Choroid plexus epithelial cell (primary cell): ENCODE results near the gene PPP1R26.
"Not testable (repeated sequence)": the region's sequence is repeated elsewhere in the genome, so short reads cannot be mapped to it uniquely, and the experiment has no call there.

Experiments
- DNase-seq: peaks from one replicate; pipeline ENCODE4 v3.0.0-alpha.2; 2010; ENCODE audit warnings: low read depth
- H3K4me3 ChIP-seq: 2 replicates; pipeline ENCODE4 v1.5.1; 2011; ENCODE audit warnings: low read depth, mild to moderate bottlenecking, control low read depth, low read length, moderate library complexity
- CTCF ChIP-seq: conservative IDR thresholded peaks from 2 replicates; pipeline ENCODE4 v1.5.1; 2011; ENCODE audit warnings: low read depth, mild to moderate bottlenecking, control low read depth, inconsistent platforms, low read length, moderate library complexity

PPP1R26 gene

DNA sequence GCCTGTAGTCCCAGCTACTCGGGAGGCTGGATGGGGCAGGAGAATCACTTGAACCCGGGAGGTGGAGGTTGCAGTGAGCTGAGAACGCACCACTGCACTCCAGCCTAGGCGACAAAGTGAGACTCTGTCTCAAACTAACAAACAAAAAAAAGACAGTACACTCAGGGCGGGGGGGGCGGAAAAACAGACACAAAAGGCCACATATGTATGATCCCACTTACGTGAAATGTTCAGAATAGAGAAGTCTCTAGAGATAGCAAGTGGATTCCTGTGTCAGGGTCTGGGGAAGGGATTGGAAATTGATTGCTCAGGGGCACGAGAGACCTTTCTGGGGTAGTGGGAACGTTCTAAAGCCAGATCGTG is 32.6 kb downstream of the PPP1R26 start:
- DNase-seq: no peak
- no peak for TF ChIP-seq CTCF
- no peak overlapping the region for H3K4me3 ChIP-seq

DNA sequence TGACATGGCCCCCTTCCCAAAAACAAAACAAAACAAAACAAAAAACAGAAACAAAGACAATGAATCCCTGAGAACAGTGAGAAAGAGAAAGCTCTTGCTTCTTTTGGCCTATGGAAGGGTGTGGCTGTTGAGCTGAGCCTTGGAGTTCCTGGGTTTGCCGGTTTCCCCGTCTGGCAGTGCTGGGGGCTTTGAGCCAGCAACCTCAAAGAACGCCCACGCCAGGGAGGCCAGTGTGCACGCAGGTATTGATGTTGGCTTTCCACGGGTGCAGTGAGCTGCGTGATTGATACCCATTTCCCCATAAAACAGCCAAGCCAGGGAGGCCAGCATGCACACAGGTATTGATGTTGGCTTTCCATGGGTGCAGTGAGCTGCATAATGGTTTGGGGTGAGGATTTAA is 33.3 kb downstream of the PPP1R26 start:
- DNase-seq: no peak
- TF ChIP-seq CTCF: no peak
- no peak overlapping the region for H3K4me3 ChIP-seq

DNA sequence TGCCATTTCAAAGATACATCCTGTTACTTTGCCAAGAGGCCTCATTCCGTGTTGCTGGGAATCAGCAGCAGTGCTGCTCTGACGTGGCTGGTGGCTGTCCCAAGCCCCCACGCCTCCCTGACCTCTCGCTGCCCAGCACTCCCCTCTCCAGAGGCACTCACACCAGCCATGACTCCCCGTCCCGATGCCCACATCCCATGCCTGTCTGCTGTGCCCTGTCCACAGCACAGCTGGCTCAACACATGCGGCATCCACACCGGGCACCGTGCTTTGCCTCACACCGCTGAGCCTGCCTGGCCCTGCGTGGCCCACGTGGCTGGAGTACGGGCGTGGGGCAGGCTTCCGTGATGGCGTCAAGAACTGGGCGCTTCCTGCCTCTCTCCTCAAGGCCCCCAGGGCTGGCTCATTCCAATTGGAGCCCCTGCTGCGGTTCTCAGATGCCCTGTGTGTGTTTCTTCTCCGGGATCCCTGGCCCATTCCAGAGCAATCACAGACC is 33.8 kb downstream of the PPP1R26 start:
- no peak for DNase-seq
- no peak for TF ChIP-seq CTCF
- no peak overlapping the region for H3K4me3 ChIP-seq

DNA sequence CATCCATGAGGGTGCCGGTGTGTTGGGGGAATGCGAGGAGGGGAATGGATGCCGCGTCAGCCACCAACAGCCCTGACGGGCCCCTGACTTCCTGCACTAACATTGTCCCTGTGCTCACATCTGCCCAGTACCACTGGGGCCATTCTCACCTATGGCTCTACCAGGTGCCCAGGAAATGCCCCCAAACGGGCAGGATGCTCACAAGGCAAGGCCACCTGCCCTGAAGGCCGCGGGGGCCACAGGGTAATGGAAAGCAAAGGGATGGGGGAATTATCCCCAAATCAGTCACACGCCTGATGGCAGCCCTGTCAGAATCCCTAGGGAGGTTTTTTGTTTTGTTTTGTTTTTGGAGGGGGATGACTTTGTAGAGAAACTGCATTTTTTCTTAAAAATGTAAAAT is 34.3 kb downstream of the PPP1R26 start:
- DNase-seq, H3K4me3 ChIP-seq: not testable (repeated sequence)

DNA sequence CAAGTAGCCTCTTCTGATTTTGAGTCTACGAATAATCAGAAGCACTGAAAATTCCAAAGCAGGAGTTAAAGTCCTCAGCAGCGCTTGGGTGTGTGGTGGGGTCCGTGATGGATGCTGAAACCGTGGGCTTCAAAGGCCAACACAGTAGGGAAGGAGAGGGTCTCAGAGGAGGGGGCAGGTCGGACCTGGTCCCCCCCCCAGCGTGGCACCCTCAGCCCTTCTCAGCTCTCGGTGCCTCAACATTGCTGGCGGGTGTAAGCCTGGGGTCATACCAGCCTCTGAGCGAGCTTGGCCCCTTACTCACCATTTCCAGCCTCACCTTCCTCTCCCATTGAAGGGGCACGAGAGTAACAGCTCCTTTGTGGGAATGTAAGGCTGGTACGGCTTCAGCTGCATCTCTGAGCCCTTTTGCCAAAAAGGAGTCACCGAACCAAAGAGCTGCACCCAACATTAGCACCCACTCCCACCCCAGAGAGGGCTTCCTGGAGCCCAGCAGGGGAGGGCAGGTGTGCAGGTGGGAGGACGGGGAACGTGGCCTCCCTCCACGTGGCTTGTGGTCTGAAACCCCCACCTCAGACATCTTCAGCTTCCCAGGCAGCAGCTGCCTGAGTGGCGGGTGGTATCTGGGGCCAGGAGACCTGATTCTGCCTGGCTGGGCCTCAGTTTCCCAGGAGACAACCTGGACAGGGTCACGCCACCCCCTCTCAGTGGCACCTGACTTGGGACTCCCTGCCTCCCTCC is 34.9 kb downstream of the PPP1R26 start:
- TF ChIP-seq CTCF: no peak
- no peak overlapping the region for H3K4me3 ChIP-seq
- DNase-seq: no peak

DNA sequence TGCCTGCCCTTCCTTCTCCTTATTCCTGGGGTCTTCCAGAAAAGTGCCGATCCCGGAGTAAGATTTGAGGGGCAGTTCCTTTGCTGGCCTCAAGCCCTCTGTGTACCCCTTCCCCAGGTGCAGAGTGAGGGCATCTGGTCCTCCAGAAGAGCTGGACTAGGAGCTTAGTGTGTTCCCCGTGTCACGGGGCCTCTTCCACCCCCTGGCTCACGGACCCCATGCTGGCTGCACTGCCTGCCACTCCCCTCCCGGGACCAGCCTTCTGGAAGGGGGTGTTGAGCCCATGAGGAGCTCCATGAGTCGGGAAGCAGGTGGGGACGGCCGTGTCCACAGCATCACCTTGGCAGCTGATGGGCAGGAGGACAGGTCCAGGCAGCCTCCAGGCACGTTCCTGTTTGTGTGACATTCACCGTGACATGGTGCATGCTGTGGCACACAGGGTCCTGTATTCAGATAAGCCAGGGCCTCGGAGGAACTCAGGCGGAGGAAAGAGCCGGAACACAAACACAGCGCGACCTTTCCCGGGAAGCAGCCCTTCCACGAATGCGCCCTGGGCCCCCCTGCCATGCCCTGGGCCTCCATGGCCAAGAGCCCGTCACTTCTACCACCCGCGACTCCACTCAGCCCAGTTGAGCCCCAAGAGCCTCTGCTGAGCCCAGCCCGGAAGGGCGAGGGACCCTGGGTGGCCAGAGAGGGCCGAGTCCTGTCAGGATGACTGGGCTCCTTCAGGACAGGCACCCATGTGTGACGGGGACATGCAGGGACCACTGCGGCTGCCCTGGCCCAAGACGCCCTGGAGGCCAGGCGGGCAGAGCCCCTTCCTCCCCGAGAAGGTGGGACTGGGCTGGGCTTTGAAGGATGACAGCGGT is 35.7 kb downstream of the PPP1R26 start:
- no peak overlapping the region for H3K4me3 ChIP-seq
- no peak for TF ChIP-seq CTCF
- no peak for DNase-seq

DNA sequence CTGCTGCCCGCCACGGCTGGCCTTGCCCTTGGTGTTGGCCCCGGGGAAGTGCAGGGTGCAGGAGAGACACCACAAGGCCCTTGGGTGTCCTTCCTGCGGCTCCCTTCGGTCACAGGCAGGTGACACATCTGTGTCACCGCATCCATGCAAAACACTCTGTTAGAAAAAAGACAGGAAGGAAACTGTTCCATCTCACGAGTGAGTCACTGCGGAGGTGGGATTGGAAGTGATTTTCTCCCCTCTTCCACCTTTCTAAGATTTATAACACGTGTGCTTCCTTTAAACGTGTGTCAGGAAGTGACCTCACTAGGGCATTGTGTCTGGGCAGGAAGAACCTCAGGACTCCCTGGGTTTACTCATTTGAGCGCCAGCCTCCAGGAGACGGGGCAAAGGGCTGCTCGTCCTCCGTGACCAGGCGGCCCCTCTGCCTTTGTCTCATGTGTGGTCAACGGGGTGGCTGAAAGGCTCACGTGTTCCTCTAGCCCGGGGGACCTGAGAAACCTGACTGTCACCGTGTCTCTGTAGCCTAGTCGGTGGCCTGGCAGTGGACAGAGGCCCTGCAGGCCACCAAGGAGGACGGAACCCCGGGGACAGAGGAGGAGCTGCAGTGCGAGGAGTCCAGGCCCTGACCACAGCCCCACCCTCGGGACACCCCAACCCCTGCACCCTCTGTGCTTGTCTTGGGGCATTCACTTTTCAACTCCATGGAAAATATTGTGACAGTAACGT is 36.7 kb downstream of the PPP1R26 start:
- no peak for TF ChIP-seq CTCF
- H3K4me3 ChIP-seq: no peak overlapping the region
- DNase-seq: no peak
